Endothelial cell of umbilical vein (primary cell): ENCODE results near the gene ESRRA. TPM values are rescaled to one million over a fixed set of nuclear protein-coding genes. Genes with fewer than 3 reads are reported as not detected.

ENCODE experiments used
- BruUV-seq: library from RNA; stranded (reverse); fragments of 400-500 nt; replicated peaks from 2 replicates; lab custom pipeline; 2021; lab: Mats Ljungman, UMichigan
- CTCF ChIA-PET: fragments of 300-600, 350-600 bp; sonication (Branson Sonifier 250); formaldehyde crosslinking; loops from one replicate; lab custom pipeline; 2021; ENCODE audit warnings: antibody characterized with exemption, inconsistent platforms; lab: Charles Lee
- POLR2A ChIA-PET: fragments of 300-600, 350-600 bp; sonication (Branson Sonifier 250); formaldehyde crosslinking; loops from one replicate; lab custom pipeline; 2021; ENCODE audit warnings: antibody characterized with exemption, inconsistent platforms; lab: Charles Lee
- DNase-seq: peaks from one replicate; pipeline ENCODE4 v3.0.0-alpha.2; 2011; ENCODE audit warnings: low read depth, low spot score
- FAIRE-seq: peaks from 2 replicates; lab custom pipeline; 2011; peaks lifted over from hg19 to GRCh38; lab: Jason Lieb, UNC
- H2AFZ ChIP-seq: 2 replicates; pipeline ENCODE4 v1.6.0; 2012; ENCODE audit warnings: low read depth, low read length, control low read depth, inconsistent platforms
- H3K27ac ChIP-seq: 2 replicates; pipeline ENCODE4 v1.5.1; 2011; ENCODE audit warnings: low read depth, mild to moderate bottlenecking, control low read depth, low read length, moderate library complexity; ENCODE audit not compliant: insufficient read depth
- H3K27me3 ChIP-seq, 2 experiments: 2 replicates each; pipeline versions ENCODE4 v1.6.0 to v1.6.1; 2011; ENCODE audit warnings: low read length in 2 of 2, mixed read lengths in 1 of 2; ENCODE audit not compliant: control insufficient read depth in 2 of 2, insufficient read depth in 2 of 2
- H3K36me3 ChIP-seq, 2 experiments: 2 replicates in 1 of 2; 3 replicates in 1 of 2; pipeline ENCODE4 v1.5.1; 2011; ENCODE audit warnings: low read length in 2 of 2, mild to moderate bottlenecking in 1 of 2, moderate library complexity in 1 of 2; ENCODE audit not compliant: control insufficient read depth in 2 of 2, insufficient read depth in 2 of 2; ENCODE audit errors: extremely low read depth in 1 of 2
- H3K4me1 ChIP-seq: 3 replicates; pipeline ENCODE4 v1.5.1; 2011; ENCODE audit warnings: mild to moderate bottlenecking, low read length; ENCODE audit not compliant: control insufficient read depth, insufficient read depth; ENCODE audit errors: extremely low read depth
- H3K4me2 ChIP-seq: 2 replicates; pipeline ENCODE4 v1.6.1; 2011; ENCODE audit warnings: low read length, control low read depth, mixed read lengths; ENCODE audit not compliant: insufficient read depth
- H3K4me3 ChIP-seq, 3 experiments: fragments of 200-600 bp in 1 of 3; sonication (generic), shearing (Covaris generic) in 1 of 3; replicated peaks in 1 of 3; 2 replicates each; pipeline ENCODE4 v1.5.1; 2011 to 2016; ENCODE audit warnings: control low read depth in 3 of 3, low read length in 3 of 3, mild to moderate bottlenecking in 2 of 3, inconsistent platforms in 1 of 3, low read depth in 1 of 3, moderate library complexity in 1 of 3; ENCODE audit not compliant: insufficient read depth in 1 of 3
- H3K79me2 ChIP-seq: 2 replicates; pipeline ENCODE4 v1.6.0; 2012; ENCODE audit warnings: low read length, inconsistent platforms; ENCODE audit not compliant: control insufficient read depth, insufficient read depth
- H3K9ac ChIP-seq: replicated peaks from 2 replicates; pipeline ENCODE3; 2011; ENCODE audit warnings: low read length, control low read depth; ENCODE audit not compliant: insufficient read depth; ENCODE audit errors: extremely low read depth
- H3K9me1 ChIP-seq: replicated peaks from 3 replicates; pipeline ENCODE4 v1.6.0; 2011; ENCODE audit warnings: mild to moderate bottlenecking, low read length; ENCODE audit not compliant: control insufficient read depth, insufficient read depth; ENCODE audit errors: extremely low read depth
- H3K9me3 ChIP-seq: replicated peaks from 2 replicates; pipeline ENCODE4 v1.5.1; 2012; ENCODE audit warnings: low read length, inconsistent platforms; ENCODE audit not compliant: control insufficient read depth, insufficient read depth
- H4K20me1 ChIP-seq: replicated peaks from 2 replicates; pipeline ENCODE3; 2011; ENCODE audit warnings: mild to moderate bottlenecking, low read length; ENCODE audit not compliant: control insufficient read depth, insufficient read depth; ENCODE audit errors: extremely low read depth
- EZH2 ChIP-seq: IDR thresholded peaks from 2 replicates; pipeline ENCODE4 v1.6.1; 2012; ENCODE audit warnings: borderline replicate concordance, low read depth, mild to moderate bottlenecking, moderate library complexity, low read length, inconsistent platforms; ENCODE audit not compliant: severe bottlenecking
- FOS ChIP-seq: IDR thresholded peaks from 2 replicates; pipeline ENCODE4 v1.6.1; 2011; ENCODE audit warnings: mild to moderate bottlenecking, low read length, moderate library complexity, borderline replicate concordance; ENCODE audit not compliant: insufficient read depth
- GATA2 ChIP-seq: IDR thresholded peaks from 2 replicates; pipeline ENCODE4 v1.7.0; 2011; ENCODE audit warnings: low read depth, mild to moderate bottlenecking, moderate library complexity, mixed read lengths, low read length; ENCODE audit not compliant: insufficient read length, insufficient read depth
- MAX ChIP-seq: IDR thresholded peaks from 2 replicates; pipeline ENCODE4 v1.6.1; 2011; ENCODE audit not compliant: insufficient read depth, insufficient read length
- MYC ChIP-seq: IDR thresholded peaks from one replicate; pipeline ENCODE4 v1.6.1; 2011; ENCODE audit warnings: mild to moderate bottlenecking, low read depth, low read length
- POLR2A ChIP-seq: IDR thresholded peaks from 2 replicates; pipeline ENCODE4 v1.6.1; 2012; ENCODE audit warnings: low read depth, mild to moderate bottlenecking, control low read depth, low read length
- POLR2AphosphoS5 ChIP-seq: IDR thresholded peaks from 2 replicates; pipeline ENCODE4 v1.6.1; 2012; ENCODE audit warnings: low read depth, mild to moderate bottlenecking, control low read depth, low read length, moderate library complexity; ENCODE audit not compliant: insufficient read depth
- dilution Hi-C: fragments of 300-500 bp; cut with MboI; formaldehyde crosslinking; loops from one replicate; pipeline ENCODE4 v1.15.0; 2019; ENCODE audit warnings: low sequenced_read_pairs; ENCODE audit not compliant: extremely low pct_ligation_motif_present
- intact Hi-C: fragments of 100-400 bp; cut with micrococcal nuclease; formaldehyde crosslinking; loops from one replicate; pipeline ENCODE4 v1.10.0; 2022
- polyA plus RNA-seq, 4 experiments: library from polyadenylated mRNA; depleted of rRNA in 3 of 4; stranded (reverse) in 3 of 4; unstranded in 1 of 4; fragments of >200 nt; gene quantifications; 2 replicates each; pipeline versions ENCODE4 v1.2.1 to v1.2.3, GENCODE V29; 2011 to 2012; ENCODE audit warnings: missing spikeins in 1 of 4
- total RNA-seq: library from RNA; stranded (reverse); gene quantifications from 2 replicates; pipeline ENCODE4 v1.2.3, GENCODE V29; 2021

The ESRRA gene
- total and polyA plus RNA-seq, 2 donors (not counting 3 experiments of a cell fraction or from before 2014, with no cell fraction given) = 17.2 to 37.4 TPM

DNA sequence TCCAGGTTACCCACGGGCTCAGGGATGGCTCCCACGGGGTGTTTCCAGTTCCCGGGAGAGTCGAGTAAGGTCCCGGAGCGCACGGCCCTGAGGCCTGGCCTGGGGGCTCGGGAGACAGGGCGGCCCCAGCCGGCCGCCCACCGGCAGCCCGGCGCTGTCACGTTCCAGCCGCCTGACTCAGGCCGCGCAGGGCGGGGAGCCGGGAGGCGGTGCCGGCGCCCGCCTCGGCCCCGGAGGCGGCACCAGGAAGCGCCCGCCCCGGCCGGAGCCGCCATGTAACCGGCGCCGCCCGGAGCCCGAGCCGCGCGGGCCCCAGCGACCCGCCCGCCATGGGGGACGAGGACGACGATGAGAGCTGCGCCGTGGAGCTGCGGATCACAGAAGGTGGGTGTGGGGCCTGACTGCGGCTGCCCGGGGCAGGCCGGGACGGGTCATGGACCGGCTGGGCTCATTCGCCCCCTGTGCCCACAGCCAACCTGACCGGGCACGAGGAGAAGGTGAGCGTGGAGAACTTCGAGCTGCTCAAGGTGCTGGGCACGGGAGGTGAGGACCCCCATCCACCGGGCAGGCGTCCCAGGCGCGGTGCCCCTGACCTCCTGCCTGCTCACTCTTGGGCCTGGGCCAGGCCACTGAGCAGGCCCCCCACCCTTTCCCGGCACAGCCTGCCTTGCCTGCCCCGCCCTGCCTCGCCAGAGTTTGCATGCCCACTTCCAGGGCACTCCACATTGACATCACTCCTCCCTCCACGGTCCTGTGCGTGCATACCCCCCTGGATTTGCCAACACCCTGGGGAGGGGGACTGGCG, 53.8 kb downstream of the ESRRA start, which contains the start of gene RPS6KA4:
Gene RPS6KA4, plus strand, starts transcription at position 256 of the 805 bp plus-strand sequence. Its CDS starts 74 bp downstream, at position 330.
- dilution Hi-C loops (no loop called here), intact Hi-C loops (loop anchor here (1.0 to 5.0 kb wide), 2 partner anchors 41 to 117 kb away; partner anchors contain the start of genes FKBP2 and PRDX5)
- H3K79me2 ChIP-seq = peaks cover 10% of the 10 kb centered on the region
- peaks cover 22% of the 10 kb centered on the region for H3K4me1 ChIP-seq
- no peaks in the 10 kb centered on the region for H3K9me3 ChIP-seq
- CTCF ChIA-PET = interaction anchor here (1.2 to 4.5 kb wide), 4 partner anchors 15 to 58 kb away, joined by 3 to 107 read pairs (median 10); partner anchors contain the start of genes PRDX5 and TRMT112
- no peaks in the 10 kb centered on the region for H4K20me1 ChIP-seq
- TF ChIP-seq POLR2A (peak; percentile 92), GATA2 (no peak), POLR2AphosphoS5 (peak; percentile 83), EZH2 (no peak), FOS (peak; percentile 36), MYC (no peak), MAX (no peak)
- peak within 1 kb of the TSS; percentile 69 for H2AFZ ChIP-seq
- H3K9me1 ChIP-seq = no peaks in the 10 kb centered on the region
- POLR2A ChIA-PET = no interaction called here
- FAIRE-seq (peak; percentile 60), DNase-seq (peak; percentile 60)
- H3K36me3 ChIP-seq = peaks cover 5 to 15% of the 10 kb centered on the region in 2 experiments
- TSS peak; percentile 23 for BruUV-seq
- peak within 1 kb of the TSS; percentile 44 for H3K9ac ChIP-seq
- H3K4me3 ChIP-seq = peak within 1 kb of the TSS; percentile 11 to 91 (median 33)
- H3K27me3 ChIP-seq = no peaks in the 10 kb centered on the region
- H3K27ac ChIP-seq = peak within 1 kb of the TSS; percentile 70
- peak within 1 kb of the TSS; percentile 57 for H3K4me2 ChIP-seq
